HCT116 (cell line): ENCODE data around the gene ADGRA3. TPM values are rescaled to one million over a fixed set of nuclear protein-coding genes. Genes with fewer than 3 reads are reported as not detected.

ENCODE experiments used
- ATAC-seq: fragments of 200-7000 bp; cut with Tn5 transposase; 2 replicates; pipeline ENCODE4 v1.9.1; 2020; ENCODE audit warnings: mild to moderate bottlenecking, moderate library complexity
- BruUV-seq: library from RNA; stranded (reverse); fragments of 400-500 nt; replicated peaks from 2 replicates; lab custom pipeline; 2021; lab: Mats Ljungman, UMichigan
- CTCF ChIA-PET: fragments of 300-600 bp; sonication (Branson Sonifier 250); formaldehyde crosslinking; loops from one replicate; lab custom pipeline; 2021; ENCODE audit warnings: antibody characterized with exemption; lab: Charles Lee
- POLR2A ChIA-PET: fragments of 300-600, 350-600 bp; sonication (Branson Sonifier 250); formaldehyde crosslinking; loops from one replicate; lab custom pipeline; 2021; ENCODE audit warnings: antibody characterized with exemption; lab: Charles Lee
- RAD21 ChIA-PET, 2 experiments: fragments of 300-600 bp; sonication (Branson Sonifier 250); formaldehyde crosslinking; loops; one replicate each; lab custom pipeline; 2023; ENCODE audit warnings: low total read pairs in 2 of 2; ENCODE audit not compliant: uncharacterized antibody in 2 of 2, unreplicated experiment in 2 of 2, low non-redundant PET in 1 of 2; lab: Charles Lee
- DNase-seq: peaks from one replicate; pipeline ENCODE4 v3.0.0-alpha.2; 2010; ENCODE audit warnings: low read depth, low spot score
- H2AFZ ChIP-seq: fragments of 200-600 bp; shearing (Covaris generic), sonication (generic); 2 replicates; pipeline ENCODE4 v1.6.1; 2017; ENCODE audit warnings: low read depth, mixed run types, mixed read lengths, antibody characterized with exemption, low read length; ENCODE audit not compliant: poor library complexity, severe bottlenecking
- H3K27ac ChIP-seq: 2 replicates; pipeline ENCODE4 v1.5.1; 2012; ENCODE audit warnings: low read depth, low read length
- H3K27me3 ChIP-seq: fragments of 200-600 bp; sonication (generic); 2 replicates; pipeline ENCODE4 v1.6.1; 2016; ENCODE audit warnings: mixed run types, low read length, mixed read lengths; ENCODE audit not compliant: insufficient read depth
- H3K36me3 ChIP-seq, 2 experiments: fragments of 200-500 bp in 1 of 2; fragments of 200-600 bp in 1 of 2; sonication (Bioruptor generic) in 1 of 2; sonication (generic) in 1 of 2; 2 replicates each; pipeline versions ENCODE4 v1.5.1 to v1.6.1; 2014 to 2016; ENCODE audit warnings: low read length in 2 of 2, inconsistent platforms in 1 of 2, mixed read lengths in 1 of 2, mixed run types in 1 of 2; ENCODE audit not compliant: insufficient read depth in 2 of 2, control insufficient read depth in 1 of 2
- H3K4me1 ChIP-seq, 2 experiments: fragments of 200-600 bp in 1 of 2; sonication (generic) in 1 of 2; 2 replicates each; pipeline versions ENCODE4 v1.5.1 to v1.6.1; 2012 to 2017; ENCODE audit warnings: low read length in 2 of 2, inconsistent platforms in 1 of 2, mild to moderate bottlenecking in 1 of 2, mixed read lengths in 1 of 2, mixed run types in 1 of 2, moderate library complexity in 1 of 2; ENCODE audit not compliant: insufficient read depth in 2 of 2, control insufficient read depth in 1 of 2
- H3K4me2 ChIP-seq: fragments of 200-600 bp; sonication (generic); 2 replicates; pipeline ENCODE4 v1.6.1; 2017; ENCODE audit warnings: mixed run types, low read length, mixed read lengths
- H3K4me3 ChIP-seq, 2 experiments: fragments of 200-600 bp in 1 of 2; sonication (generic) in 1 of 2; replicated peaks in 1 of 2; 2 replicates each; pipeline ENCODE4 v1.5.1; 2011 to 2016; ENCODE audit warnings: low read length in 2 of 2, control low read depth in 1 of 2, low read depth in 1 of 2, mild to moderate bottlenecking in 1 of 2, mixed read lengths in 1 of 2, mixed run types in 1 of 2
- H3K79me2 ChIP-seq: fragments of 200-600 bp; sonication (generic); 2 replicates; pipeline ENCODE4 v1.6.1; 2017; ENCODE audit warnings: mild to moderate bottlenecking, mixed run types, low read length, moderate library complexity, mixed read lengths; ENCODE audit not compliant: insufficient read depth
- H3K9ac ChIP-seq: fragments of 200-600 bp; sonication (generic); 2 replicates; pipeline ENCODE4 v1.6.1; 2016; ENCODE audit warnings: low read length, mixed read lengths
- H3K9me2 ChIP-seq: fragments of 200-600 bp; sonication (generic), shearing (Covaris generic); 2 replicates; pipeline ENCODE4 v1.6.1; 2017; ENCODE audit warnings: mixed run types, mild to moderate bottlenecking, moderate library complexity; ENCODE audit not compliant: insufficient read depth
- H3K9me3 ChIP-seq, 2 experiments: fragments of 200-500 bp in 1 of 2; fragments of 200-600 bp in 1 of 2; sonication (Bioruptor generic) in 1 of 2; sonication (generic) in 1 of 2; 2 replicates each; pipeline ENCODE4 v1.6.1; 2014 to 2017; ENCODE audit warnings: low read length in 2 of 2, mixed read lengths in 2 of 2, inconsistent platforms in 1 of 2, low read depth in 1 of 2, mild to moderate bottlenecking in 1 of 2, mixed run types in 1 of 2, moderate library complexity in 1 of 2; ENCODE audit not compliant: control insufficient read depth in 1 of 2, insufficient read depth in 1 of 2
- H4K20me1 ChIP-seq: fragments of 200-600 bp; sonication (generic), shearing (Covaris generic); 2 replicates; pipeline ENCODE4 v1.6.1; 2017; ENCODE audit warnings: mixed run types, mild to moderate bottlenecking, moderate library complexity; ENCODE audit not compliant: insufficient read depth
- ATF3 ChIP-seq: IDR thresholded peaks from 2 replicates; pipeline ENCODE4 v1.6.1; 2012
- CBX3 ChIP-seq: IDR thresholded peaks from 2 replicates; pipeline ENCODE4 v1.6.1; 2012; ENCODE audit warnings: low read depth
- EGR1 ChIP-seq: IDR thresholded peaks from 2 replicates; pipeline ENCODE4 v1.6.1; 2012; ENCODE audit warnings: low read depth
- ELF1 ChIP-seq: IDR thresholded peaks from 2 replicates; pipeline ENCODE4 v1.6.1; 2012; ENCODE audit warnings: low read depth, borderline replicate concordance
- EZH2 ChIP-seq: fragments of 200-600 bp; sonication (generic); IDR thresholded peaks from 2 replicates; pipeline ENCODE4 v1.6.1; 2017; ENCODE audit warnings: antibody characterized with exemption, mixed run types
- FOSL1 ChIP-seq: IDR thresholded peaks from 2 replicates; pipeline ENCODE4 v1.6.1; 2012; ENCODE audit warnings: low read depth
- POLR2AphosphoS5 ChIP-seq: IDR thresholded peaks from 2 replicates; pipeline ENCODE4 v1.6.1; 2011; ENCODE audit warnings: mild to moderate bottlenecking, low read depth, low read length, moderate library complexity
- REST ChIP-seq: IDR thresholded peaks from 2 replicates; pipeline ENCODE4 v1.6.1; 2012; ENCODE audit warnings: low read depth
- SRF ChIP-seq: IDR thresholded peaks from 2 replicates; pipeline ENCODE4 v1.6.1; 2012; ENCODE audit warnings: low read depth
- TCF7L2 ChIP-seq: IDR thresholded peaks from 2 replicates; pipeline ENCODE4 v1.7.0; 2011; ENCODE audit warnings: borderline replicate concordance, inconsistent platforms; ENCODE audit not compliant: insufficient read depth, insufficient read length; ENCODE audit errors: extremely low read depth
- YY1 ChIP-seq: IDR thresholded peaks from 2 replicates; pipeline ENCODE4 v1.6.1; 2011; ENCODE audit warnings: low read length, low read depth, moderate library complexity, mild to moderate bottlenecking; ENCODE audit not compliant: insufficient replicate concordance; ENCODE audit errors: extremely low read depth
- intact Hi-C: fragments of 100-400 bp; cut with micrococcal nuclease; formaldehyde crosslinking; loops from 2 replicates; pipeline ENCODE4 v1.10.0; 2022
- total RNA-seq: library from RNA; stranded (reverse); gene quantifications from one replicate; pipeline ENCODE4 v1.2.1, GENCODE V29; 2021; ENCODE audit not compliant: unreplicated experiment
- TF ChIP-seq, protein P1 (sequence below), 3 experiments: fragments of 200-600 bp in 1 of 3; sonication (generic) in 1 of 3; IDR thresholded peaks in 2 of 3; conservative IDR thresholded peaks in 1 of 3; 2 replicates each; pipeline ENCODE4 v1.5.1; 2012 to 2017; ENCODE audit warnings: low read depth in 2 of 3, low read length in 2 of 3, antibody characterized with exemption in 1 of 3, borderline replicate concordance in 1 of 3, control low read depth in 1 of 3, mild to moderate bottlenecking in 1 of 3, mixed read lengths in 1 of 3, mixed run types in 1 of 3, moderate library complexity in 1 of 3; ENCODE audit not compliant: insufficient read depth in 1 of 3
- TF ChIP-seq, protein P2 (sequence below): IDR thresholded peaks from 2 replicates; pipeline ENCODE4 v1.6.1; 2012

The ADGRA3 gene
- total RNA-seq, 1 experiment from 2014 or later = 43.0 TPM

GRCh38 chr4:22435652-22436051 lies 80.2 kb downstream of the ADGRA3 start:
- TF ChIP-seq FOSL1 = no peak
- TF ChIP-seq EZH2 = no peak
- TF ChIP-seq EGR1 = no peak
- no peak for TF ChIP-seq TCF7L2
- TF ChIP-seq, protein P1, sequence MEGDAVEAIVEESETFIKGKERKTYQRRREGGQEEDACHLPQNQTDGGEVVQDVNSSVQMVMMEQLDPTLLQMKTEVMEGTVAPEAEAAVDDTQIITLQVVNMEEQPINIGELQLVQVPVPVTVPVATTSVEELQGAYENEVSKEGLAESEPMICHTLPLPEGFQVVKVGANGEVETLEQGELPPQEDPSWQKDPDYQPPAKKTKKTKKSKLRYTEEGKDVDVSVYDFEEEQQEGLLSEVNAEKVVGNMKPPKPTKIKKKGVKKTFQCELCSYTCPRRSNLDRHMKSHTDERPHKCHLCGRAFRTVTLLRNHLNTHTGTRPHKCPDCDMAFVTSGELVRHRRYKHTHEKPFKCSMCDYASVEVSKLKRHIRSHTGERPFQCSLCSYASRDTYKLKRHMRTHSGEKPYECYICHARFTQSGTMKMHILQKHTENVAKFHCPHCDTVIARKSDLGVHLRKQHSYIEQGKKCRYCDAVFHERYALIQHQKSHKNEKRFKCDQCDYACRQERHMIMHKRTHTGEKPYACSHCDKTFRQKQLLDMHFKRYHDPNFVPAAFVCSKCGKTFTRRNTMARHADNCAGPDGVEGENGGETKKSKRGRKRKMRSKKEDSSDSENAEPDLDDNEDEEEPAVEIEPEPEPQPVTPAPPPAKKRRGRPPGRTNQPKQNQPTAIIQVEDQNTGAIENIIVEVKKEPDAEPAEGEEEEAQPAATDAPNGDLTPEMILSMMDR (IDR thresholded peaks at IDR 0.05 in 2 of 3, conservative IDR thresholded peaks at IDR 0.05 in 1 of 3; ENCODE audit: borderline replicate concordance in 1 of 3, insufficient read depth in 1 of 3, low read depth in 2 of 3, low read length in 2 of 3) = no peak
- TF ChIP-seq, protein P2, sequence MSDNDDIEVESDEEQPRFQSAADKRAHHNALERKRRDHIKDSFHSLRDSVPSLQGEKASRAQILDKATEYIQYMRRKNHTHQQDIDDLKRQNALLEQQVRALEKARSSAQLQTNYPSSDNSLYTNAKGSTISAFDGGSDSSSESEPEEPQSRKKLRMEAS = no peak
- TF ChIP-seq SRF = no peak
- no peak for TF ChIP-seq CBX3
- no peak for TF ChIP-seq ELF1
- no peak for TF ChIP-seq POLR2AphosphoS5
- TF ChIP-seq YY1 = no peak
- TF ChIP-seq ATF3 = no peak
- TF ChIP-seq REST = no peak
- intact Hi-C loops = no loop called here
- DNase-seq = no peak
- H3K9me3 ChIP-seq = no peaks in the 10 kb centered on the region
- H4K20me1 ChIP-seq = no peaks in the 10 kb centered on the region
- no peaks in the 10 kb centered on the region for H3K9me2 ChIP-seq
- H3K27me3 ChIP-seq = no peaks in the 10 kb centered on the region
- no peak overlapping the region for H3K9ac ChIP-seq
- no peak for ATAC-seq
- H2AFZ ChIP-seq = no peak overlapping the region
- H3K36me3 ChIP-seq = peaks cover 0 to 5% of the 10 kb centered on the region in 2 experiments; a peak in 2 of 4 replicates
- H3K79me2 ChIP-seq = no peaks in the 10 kb centered on the region
- CTCF ChIA-PET = interaction anchor here (1.2 kb wide), 1 partner anchor 8 kb away, joined by 3 read pairs; no protein-coding TSS in a partner anchor
- H3K27ac ChIP-seq = no peak overlapping the region
- no peak overlapping the region for H3K4me3 ChIP-seq
- no peaks in the 10 kb centered on the region for H3K4me1 ChIP-seq
- POLR2A ChIA-PET = no interaction called here
- no peak overlapping the region for H3K4me2 ChIP-seq
- BruUV-seq = no TSS peak
- RAD21 ChIA-PET = no interaction called here
